ENCODE measurements around the gene CCDC54.
A peak's percentile ranks its signal among the peaks of the same experiment; 100 is the strongest.

The CCDC54 gene

GRCh38 chr3:107366766-107367165 lies 10.5 kb upstream of the CCDC54 start:
- H3K36me3 ChIP-seq (ENCODE audit: control insufficient read depth, insufficient read depth, low read length) = no peaks in the 10 kb centered on the region
- peak overlapping the region; percentile 27; the same call in 1 of the 2 replicates for H3K9ac ChIP-seq (ENCODE audit: low read depth, low read length)
- peaks cover 4% of the 10 kb centered on the region; the same call in 1 of the 2 replicates for H3K9me3 ChIP-seq (ENCODE audit: control insufficient read depth, insufficient read depth, low read length)
- H3K27me3 ChIP-seq (ENCODE audit: control insufficient read depth, insufficient read depth, low read length) = no peaks in the 10 kb centered on the region
- H3K4me1 ChIP-seq (ENCODE audit: control insufficient read depth, insufficient read depth, low read length) = peaks cover 18% of the 10 kb centered on the region
- H3K4me3 ChIP-seq (ENCODE audit: low read depth, low read length) = peak overlapping the region; percentile 34; the same call in 1 of the 2 replicates
- H3K27ac ChIP-seq (ENCODE audit: low read depth, low read length) = peak overlapping the region; percentile 67

GRCh38 chr3:107367353-107367752 lies 9.9 kb upstream of the CCDC54 start:
- H3K4me1 ChIP-seq (ENCODE audit: control insufficient read depth, insufficient read depth, low read length) = peaks cover 21% of the 10 kb centered on the region
- H3K9ac ChIP-seq (ENCODE audit: low read depth, low read length) = no peak overlapping the region; the same call in 1 of the 2 replicates
- peaks cover 4% of the 10 kb centered on the region; the same call in 1 of the 2 replicates for H3K9me3 ChIP-seq (ENCODE audit: control insufficient read depth, insufficient read depth, low read length)
- H3K27ac ChIP-seq (ENCODE audit: low read depth, low read length) = peak overlapping the region; percentile 67
- no peaks in the 10 kb centered on the region for H3K27me3 ChIP-seq (ENCODE audit: control insufficient read depth, insufficient read depth, low read length)
- no peaks in the 10 kb centered on the region for H3K36me3 ChIP-seq (ENCODE audit: control insufficient read depth, insufficient read depth, low read length)
- H3K4me3 ChIP-seq (ENCODE audit: low read depth, low read length) = no peak overlapping the region; the same call in 1 of the 2 replicates

GRCh38 chr3:107368654-107369398 lies 8.4 kb upstream of the CCDC54 start:
- Histone ChIP-seq H3K27ac (ENCODE audit: low read depth, low read length) (no peak overlapping the region), H3K4me1 (ENCODE audit: control insufficient read depth, insufficient read depth, low read length) (peaks cover 22% of the 10 kb centered on the region), H3K36me3 (ENCODE audit: control insufficient read depth, insufficient read depth, low read length) (no peaks in the 10 kb centered on the region), H3K9ac (ENCODE audit: low read depth, low read length) (no peak overlapping the region), H3K9me3 (ENCODE audit: control insufficient read depth, insufficient read depth, low read length) (peaks cover 4% of the 10 kb centered on the region; the same call in 1 of the 2 replicates), H3K27me3 (ENCODE audit: control insufficient read depth, insufficient read depth, low read length) (no peaks in the 10 kb centered on the region), H3K4me3 (ENCODE audit: low read depth, low read length) (no peak overlapping the region)

- peaks cover 4% of the 10 kb centered on the region; the same call in 1 of the 2 replicates for H3K9me3 ChIP-seq (ENCODE audit: control insufficient read depth, insufficient read depth, low read length)
- H3K4me3 ChIP-seq (ENCODE audit: low read depth, low read length) = no peak overlapping the region
- H3K9ac ChIP-seq (ENCODE audit: low read depth, low read length) = no peak overlapping the region
- peaks cover 22% of the 10 kb centered on the region for H3K4me1 ChIP-seq (ENCODE audit: control insufficient read depth, insufficient read depth, low read length)
- no peaks in the 10 kb centered on the region for H3K27me3 ChIP-seq (ENCODE audit: control insufficient read depth, insufficient read depth, low read length)
- no peaks in the 10 kb centered on the region for H3K36me3 ChIP-seq (ENCODE audit: control insufficient read depth, insufficient read depth, low read length)
- no peak overlapping the region for H3K27ac ChIP-seq (ENCODE audit: low read depth, low read length)
Measured at GRCh38 chr3:107369791-107370190, 7.4 kb upstream of the CCDC54 start.

GRCh38 chr3:107370907-107371306 lies 6.3 kb upstream of the CCDC54 start:
- peaks cover 22% of the 10 kb centered on the region for H3K4me1 ChIP-seq (ENCODE audit: control insufficient read depth, insufficient read depth, low read length)
- no peaks in the 10 kb centered on the region for H3K36me3 ChIP-seq (ENCODE audit: control insufficient read depth, insufficient read depth, low read length)
- H3K27me3 ChIP-seq (ENCODE audit: control insufficient read depth, insufficient read depth, low read length) = no peaks in the 10 kb centered on the region
- no peak overlapping the region for H3K9ac ChIP-seq (ENCODE audit: low read depth, low read length)
- H3K4me3 ChIP-seq (ENCODE audit: low read depth, low read length) = no peak overlapping the region
- H3K9me3 ChIP-seq (ENCODE audit: control insufficient read depth, insufficient read depth, low read length) = peaks cover 4% of the 10 kb centered on the region; the same call in 1 of the 2 replicates
- H3K27ac ChIP-seq (ENCODE audit: low read depth, low read length) = no peak overlapping the region

GRCh38 chr3:107372506-107372905 lies 4.7 kb upstream of the CCDC54 start:
- peaks cover 4% of the 10 kb centered on the region; the same call in 1 of the 2 replicates for H3K9me3 ChIP-seq (ENCODE audit: control insufficient read depth, insufficient read depth, low read length)
- no peaks in the 10 kb centered on the region for H3K27me3 ChIP-seq (ENCODE audit: control insufficient read depth, insufficient read depth, low read length)
- no peaks in the 10 kb centered on the region for H3K36me3 ChIP-seq (ENCODE audit: control insufficient read depth, insufficient read depth, low read length)
- no peak overlapping the region for H3K4me3 ChIP-seq (ENCODE audit: low read depth, low read length)
- peaks cover 10% of the 10 kb centered on the region for H3K4me1 ChIP-seq (ENCODE audit: control insufficient read depth, insufficient read depth, low read length)
- H3K9ac ChIP-seq (ENCODE audit: low read depth, low read length) = no peak overlapping the region
- no peak overlapping the region for H3K27ac ChIP-seq (ENCODE audit: low read depth, low read length)

- Histone ChIP-seq H3K27me3 (ENCODE audit: control insufficient read depth, insufficient read depth, low read length) (no peaks in the 10 kb centered on the region), H3K36me3 (ENCODE audit: control insufficient read depth, insufficient read depth, low read length) (no peaks in the 10 kb centered on the region), H3K9ac (ENCODE audit: low read depth, low read length) (no peak overlapping the region), H3K4me3 (ENCODE audit: low read depth, low read length) (no peak overlapping the region), H3K27ac (ENCODE audit: low read depth, low read length) (no peak overlapping the region), H3K9me3 (ENCODE audit: control insufficient read depth, insufficient read depth, low read length) (no peaks in the 10 kb centered on the region), H3K4me1 (ENCODE audit: control insufficient read depth, insufficient read depth, low read length) (peaks cover 5% of the 10 kb centered on the region; the same call in 1 of the 2 replicates)
Measured at GRCh38 chr3:107373896-107374295, 3.3 kb upstream of the CCDC54 start.

- Histone ChIP-seq H3K4me3 (ENCODE audit: low read depth, low read length) (no peak overlapping the region), H3K9ac (ENCODE audit: low read depth, low read length) (no peak overlapping the region), H3K36me3 (ENCODE audit: control insufficient read depth, insufficient read depth, low read length) (no peaks in the 10 kb centered on the region), H3K27ac (ENCODE audit: low read depth, low read length) (no peak overlapping the region), H3K9me3 (ENCODE audit: control insufficient read depth, insufficient read depth, low read length) (no peaks in the 10 kb centered on the region), H3K4me1 (ENCODE audit: control insufficient read depth, insufficient read depth, low read length) (peaks cover 5% of the 10 kb centered on the region; the same call in 1 of the 2 replicates), H3K27me3 (ENCODE audit: control insufficient read depth, insufficient read depth, low read length) (no peaks in the 10 kb centered on the region)
Measured at GRCh38 chr3:107375682-107376081, 1.6 kb upstream of the CCDC54 start.

GRCh38 chr3:107382631-107383030 lies 5.4 kb downstream of the CCDC54 start:
- H3K36me3 ChIP-seq (ENCODE audit: control insufficient read depth, insufficient read depth, low read length) = no peaks in the 10 kb centered on the region
- no peaks in the 10 kb centered on the region for H3K27me3 ChIP-seq (ENCODE audit: control insufficient read depth, insufficient read depth, low read length)
- no peak overlapping the region for H3K27ac ChIP-seq (ENCODE audit: low read depth, low read length)
- H3K4me3 ChIP-seq (ENCODE audit: low read depth, low read length) = no peak overlapping the region
- peaks cover 32% of the 10 kb centered on the region for H3K4me1 ChIP-seq (ENCODE audit: control insufficient read depth, insufficient read depth, low read length)
- H3K9ac ChIP-seq (ENCODE audit: low read depth, low read length) = no peak overlapping the region
- no peaks in the 10 kb centered on the region for H3K9me3 ChIP-seq (ENCODE audit: control insufficient read depth, insufficient read depth, low read length)

GRCh38 chr3:107384428-107384827 lies 7.2 kb downstream of the CCDC54 start:
- H3K9ac ChIP-seq (ENCODE audit: low read depth, low read length) = no peak overlapping the region
- H3K4me3 ChIP-seq (ENCODE audit: low read depth, low read length) = peak overlapping the region; percentile 18; the same call in 1 of the 2 replicates
- H3K36me3 ChIP-seq (ENCODE audit: control insufficient read depth, insufficient read depth, low read length) = no peaks in the 10 kb centered on the region
- peak overlapping the region; percentile 3 for H3K27ac ChIP-seq (ENCODE audit: low read depth, low read length)
- no peaks in the 10 kb centered on the region for H3K27me3 ChIP-seq (ENCODE audit: control insufficient read depth, insufficient read depth, low read length)
- H3K9me3 ChIP-seq (ENCODE audit: control insufficient read depth, insufficient read depth, low read length) = no peaks in the 10 kb centered on the region
- H3K4me1 ChIP-seq (ENCODE audit: control insufficient read depth, insufficient read depth, low read length) = peaks cover 32% of the 10 kb centered on the region

- H3K9me3 ChIP-seq (ENCODE audit: control insufficient read depth, insufficient read depth, low read length) = no peaks in the 10 kb centered on the region
- peak overlapping the region; percentile 18 for H3K4me3 ChIP-seq (ENCODE audit: low read depth, low read length)
- peaks cover 32% of the 10 kb centered on the region for H3K4me1 ChIP-seq (ENCODE audit: control insufficient read depth, insufficient read depth, low read length)
- no peaks in the 10 kb centered on the region for H3K36me3 ChIP-seq (ENCODE audit: control insufficient read depth, insufficient read depth, low read length)
- no peaks in the 10 kb centered on the region for H3K27me3 ChIP-seq (ENCODE audit: control insufficient read depth, insufficient read depth, low read length)
- H3K9ac ChIP-seq (ENCODE audit: low read depth, low read length) = no peak overlapping the region
- H3K27ac ChIP-seq (ENCODE audit: low read depth, low read length) = peak overlapping the region; percentile 73
Measured at GRCh38 chr3:107384907-107385306, 7.7 kb downstream of the CCDC54 start.

Measured in HUES48 (cell line).